HFF-Myc (cell line): Measurements from ENCODE around the gene NECTIN2.

Experiments
- DNase-seq: peaks from one replicate; pipeline ENCODE4 v3.0.0-alpha.2; 2011; ENCODE audit warnings: low read depth; ENCODE audit errors: extremely low read depth
- H3K4me3 ChIP-seq: replicated peaks from 2 replicates; pipeline ENCODE4 v1.5.1; 2011; ENCODE audit warnings: low read depth, mild to moderate bottlenecking, control low read depth, low read length
- CTCF ChIP-seq: IDR thresholded peaks from 2 replicates; pipeline ENCODE4 v1.5.1; 2012; ENCODE audit warnings: mild to moderate bottlenecking, low read depth, low read length, control low read depth; ENCODE audit errors: missing control alignments

Gene NECTIN2

GRCh38 chr19:44869733-44870470 is 23.8 kb downstream of the NECTIN2 start:
- no peak for DNase-seq
- TF ChIP-seq CTCF: no peak
- H3K4me3 ChIP-seq: no peak overlapping the region

- no peak for TF ChIP-seq CTCF
- no peak for DNase-seq
- no peak overlapping the region for H3K4me3 ChIP-seq
These were observed 25.7 kb downstream of the NECTIN2 start for GRCh38 chr19:44871809-44872208.

DNA sequence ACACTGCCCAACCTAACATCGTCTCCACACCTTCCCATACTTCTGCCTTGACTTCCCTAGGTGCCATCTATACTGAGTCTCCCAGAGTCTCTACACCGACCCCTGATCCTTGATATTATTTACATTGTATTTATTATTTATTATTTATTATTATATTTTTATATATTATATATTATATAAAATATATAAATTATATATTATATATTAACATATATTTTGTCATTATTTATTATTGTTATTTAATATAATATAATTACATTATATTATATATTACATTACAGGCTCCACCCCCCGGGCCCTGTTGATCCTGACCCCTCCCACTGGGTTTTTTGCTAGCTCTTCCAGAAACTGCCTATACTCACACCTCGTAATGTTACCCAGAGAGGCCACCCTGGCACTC is 26.6 kb downstream of the NECTIN2 start:
- DNase-seq: no peak
- H3K4me3 ChIP-seq: no peak overlapping the region
- no peak for TF ChIP-seq CTCF

DNA sequence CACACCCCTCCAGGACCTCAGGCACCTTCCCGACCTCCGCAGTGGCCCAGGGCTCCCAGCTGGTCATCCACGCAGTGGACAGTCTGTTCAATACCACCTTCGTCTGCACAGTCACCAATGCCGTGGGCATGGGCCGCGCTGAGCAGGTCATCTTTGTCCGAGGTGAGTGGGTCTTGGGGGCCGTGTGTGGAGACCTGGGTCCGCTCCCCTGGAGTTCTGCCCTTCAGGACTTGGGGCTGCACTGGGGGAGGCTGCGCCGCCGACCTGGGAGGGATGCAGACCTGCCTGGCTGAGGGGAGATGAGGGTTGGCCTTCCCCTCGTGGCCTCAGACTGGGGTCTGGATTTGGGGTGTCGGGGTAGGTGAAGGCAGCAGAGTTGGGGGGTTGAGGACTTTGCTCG is 28.2 kb downstream of the NECTIN2 start:
- no peak for TF ChIP-seq CTCF
- no peak for DNase-seq
- no peak overlapping the region for H3K4me3 ChIP-seq

GRCh38 chr19:44875666-44876451 is 29.8 kb downstream of the NECTIN2 start:
- TF ChIP-seq CTCF: no peak
- H3K4me3 ChIP-seq: no peak overlapping the region
- DNase-seq: no peak

GRCh38 chr19:44876930-44877535 is 30.9 kb downstream of the NECTIN2 start:
- no peak for TF ChIP-seq CTCF
- DNase-seq: no peak
- H3K4me3 ChIP-seq: no peak overlapping the region
